AG20443 (cell line): ENCODE measurements around the gene PSMB2.
A peak's percentile ranks its signal among the peaks of the same experiment; 100 is the strongest.

Experiments used
- DNase-seq: peaks from one replicate; pipeline ENCODE4 v3.0.0; 2012; ENCODE audit warnings: low spot score, mixed read lengths

PSMB2 gene

DNA sequence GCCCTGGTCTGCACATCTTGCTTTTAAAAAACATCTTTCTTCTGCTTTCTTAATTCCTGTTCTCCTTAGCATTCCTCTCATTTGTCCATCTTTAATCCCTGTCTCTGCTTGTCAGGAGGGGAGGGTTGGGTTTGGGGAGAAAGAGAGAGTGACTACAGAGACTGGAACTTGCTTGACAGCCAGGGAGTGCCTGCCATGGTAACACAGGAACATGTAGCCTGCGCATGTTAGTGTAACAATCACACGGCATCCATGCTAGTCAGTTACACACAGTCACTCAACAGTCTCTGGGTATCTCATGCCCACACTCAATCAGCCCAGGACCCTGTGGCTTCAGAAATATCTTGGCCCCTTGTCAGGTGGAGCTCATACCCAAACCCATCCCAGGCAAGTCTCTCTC is 69.0 kb downstream of the PSMB2 start:
- no peak for DNase-seq

DNA sequence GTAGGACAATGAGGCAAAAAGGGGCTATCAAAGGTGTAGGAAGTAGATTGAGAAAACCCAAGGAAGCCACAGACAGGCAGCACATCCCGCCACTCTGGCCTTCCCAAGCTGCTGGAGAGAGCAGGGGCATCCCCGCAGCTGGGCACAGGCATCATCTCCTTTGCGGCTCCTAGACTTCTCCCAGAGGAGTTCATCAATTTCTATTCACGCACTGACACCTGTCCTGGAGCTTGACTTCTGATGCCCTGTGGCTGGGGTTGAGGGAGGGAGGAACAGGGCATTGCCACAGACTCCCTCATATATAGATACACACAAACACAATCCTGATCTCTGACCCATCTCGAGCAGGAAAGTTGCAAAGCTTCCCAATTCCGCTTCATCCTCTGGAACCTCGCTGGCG is 70.1 kb downstream of the PSMB2 start:
- DNase-seq: no peak

DNA sequence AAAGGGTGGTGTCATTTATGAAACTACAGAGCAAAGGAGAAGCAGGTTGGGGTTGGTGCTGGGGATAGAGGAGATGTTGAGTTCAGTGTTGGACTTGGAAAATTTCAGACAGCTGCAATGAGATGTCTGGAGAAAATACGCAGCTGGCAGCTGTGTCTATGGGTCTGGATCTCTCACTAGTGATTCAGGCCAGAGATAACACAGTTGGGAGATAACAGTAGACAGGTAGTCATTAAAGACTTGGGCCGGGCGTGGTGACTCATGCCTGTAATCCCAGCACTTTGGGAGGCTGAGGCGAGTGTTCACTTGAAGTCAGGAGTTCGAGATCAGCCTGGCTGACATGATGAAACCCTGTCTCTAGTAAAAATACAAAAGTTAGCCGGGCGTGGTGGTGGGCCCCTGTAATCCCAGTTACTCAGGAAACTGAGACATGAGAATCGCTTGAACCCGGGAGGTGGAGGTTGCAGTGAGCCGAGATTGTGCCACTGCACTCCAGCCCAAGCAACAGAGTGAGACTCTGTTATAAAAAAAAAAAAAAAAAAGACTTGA is 70.7 kb downstream of the PSMB2 start:
- DNase-seq: no peak

DNA sequence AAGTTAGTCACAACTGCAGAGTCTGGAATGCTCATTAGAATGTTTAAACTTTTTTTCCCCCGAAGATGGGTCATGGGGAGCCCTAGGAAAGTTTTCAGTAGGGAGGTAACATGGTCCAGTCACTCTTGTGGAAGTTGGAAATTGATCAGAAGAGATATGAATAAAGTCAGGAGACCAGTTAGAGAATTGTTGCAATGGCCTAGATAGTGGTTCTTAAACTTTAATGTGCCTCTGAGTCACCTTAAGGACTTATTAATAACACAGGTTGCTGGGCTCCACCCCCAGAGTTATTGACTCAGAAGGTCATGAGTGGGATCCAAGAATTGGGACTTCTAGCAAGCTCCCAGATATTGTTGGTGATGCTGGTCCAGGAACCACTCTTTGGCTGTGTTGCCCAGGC is 71.4 kb downstream of the PSMB2 start:
- no peak for DNase-seq

DNA sequence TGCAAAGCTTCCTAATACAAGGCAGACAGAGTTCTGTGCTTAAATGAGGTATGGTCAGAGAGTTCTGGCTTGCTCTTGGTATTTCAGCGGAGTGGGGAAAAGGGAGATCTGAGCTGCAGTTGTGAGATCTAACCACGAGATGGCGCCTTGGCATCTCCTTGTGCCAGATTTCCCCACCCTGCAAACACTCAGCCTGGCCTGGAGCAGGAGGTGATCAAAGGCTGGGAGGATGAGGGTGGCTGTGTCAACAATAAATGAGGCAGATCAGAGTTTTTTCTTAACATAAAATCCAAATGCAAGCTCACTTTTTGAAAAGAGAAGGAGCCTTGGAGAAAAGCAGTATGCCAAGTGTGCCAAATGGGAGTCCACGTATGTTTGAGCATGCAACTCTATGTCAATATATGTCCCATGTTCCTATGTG is 72.3 kb downstream of the PSMB2 start:
- DNase-seq: peak; percentile 87

DNA sequence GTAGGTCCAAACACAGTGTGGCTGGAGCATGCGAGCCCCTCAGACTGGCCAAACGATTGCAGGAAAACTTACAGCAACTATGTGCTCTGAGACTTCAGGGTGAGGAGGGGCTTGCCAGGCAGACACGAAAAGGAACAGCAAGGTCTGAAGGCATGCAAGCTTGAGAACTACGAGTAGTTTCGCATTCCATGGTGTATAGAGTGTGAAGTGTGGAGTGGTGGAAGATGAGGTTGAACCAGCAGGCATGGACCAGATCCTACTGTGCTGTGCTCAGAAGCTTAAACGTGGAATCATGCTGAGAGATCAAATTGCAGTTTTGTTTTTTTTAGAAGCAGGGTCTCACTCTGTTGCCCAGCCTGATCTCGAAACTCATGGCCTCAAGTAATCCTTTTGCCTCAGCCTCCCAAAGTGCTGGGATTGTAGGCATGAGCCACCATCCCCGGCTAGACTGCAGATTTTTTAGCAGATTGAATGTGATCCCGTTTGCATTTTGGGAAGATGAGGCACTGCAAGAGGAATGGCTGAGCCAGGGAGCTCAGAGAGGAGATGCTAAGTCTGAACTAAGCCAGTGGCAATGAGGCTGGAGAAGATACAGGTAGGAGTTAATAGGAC is 73.3 kb downstream of the PSMB2 start:
- no peak for DNase-seq

DNA sequence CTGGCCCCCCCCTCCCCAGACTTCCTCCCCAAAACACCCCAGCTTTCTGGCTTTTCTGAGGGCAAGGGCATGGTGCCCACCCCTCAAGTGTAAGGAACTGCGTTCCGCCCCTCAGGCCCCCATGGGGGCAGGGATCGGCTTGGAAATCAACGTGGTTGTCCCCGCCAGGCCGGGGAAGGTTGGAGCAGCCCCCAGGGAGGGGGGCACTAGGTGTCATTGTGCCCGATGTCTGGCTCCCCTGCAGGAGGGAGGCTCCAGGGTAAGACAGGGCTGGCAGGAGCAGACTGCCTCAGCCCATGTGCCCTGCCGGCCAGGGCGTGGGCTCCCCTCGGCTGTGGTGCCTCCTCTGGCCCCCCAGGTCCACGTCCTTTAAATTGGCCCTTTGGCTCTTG is 75.6 kb downstream of the PSMB2 start:
- DNase-seq: no peak

DNA sequence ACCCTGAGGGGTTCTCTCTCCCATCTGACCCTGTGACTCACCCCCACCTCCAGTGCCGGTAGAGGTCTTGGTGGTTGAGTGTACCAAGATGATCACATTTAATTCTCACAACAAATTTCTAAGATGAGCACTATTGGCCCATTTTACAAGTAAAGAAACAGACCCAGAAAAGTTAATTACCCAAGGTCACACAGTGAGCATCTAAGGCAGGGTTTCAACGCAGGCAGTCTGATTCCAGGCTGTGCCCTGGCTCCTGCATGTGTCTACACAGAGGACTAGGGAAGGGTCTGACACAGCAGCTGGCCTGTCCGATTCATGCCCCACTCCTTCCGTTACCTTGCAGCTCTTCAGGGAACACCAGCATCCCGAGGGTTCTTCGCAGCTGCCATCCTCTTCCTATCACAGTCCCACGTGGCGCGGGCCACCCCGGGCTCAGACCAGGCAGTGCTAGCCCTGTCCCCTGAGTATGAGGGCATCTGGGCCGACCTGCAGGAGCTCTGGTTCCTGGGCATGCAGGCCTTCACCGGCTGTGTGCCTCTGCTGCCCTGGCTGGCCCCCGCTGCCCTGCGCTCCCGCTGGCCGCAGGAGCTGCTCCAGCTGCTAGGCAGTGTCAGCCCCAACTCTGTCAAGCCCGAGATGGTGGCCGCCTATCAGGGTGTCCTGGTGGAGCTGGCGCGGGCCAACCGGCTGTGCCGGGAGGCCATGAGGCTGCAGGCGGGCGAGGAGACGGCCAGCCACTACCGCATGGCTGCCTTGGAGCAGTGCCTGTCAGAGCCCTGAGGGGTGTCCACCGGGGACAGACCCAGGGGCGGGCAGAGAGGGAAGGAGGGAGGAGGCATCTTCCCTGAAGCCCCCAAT is 76.2 kb downstream of the PSMB2 start:
- peak; percentile 6 for DNase-seq

DNA sequence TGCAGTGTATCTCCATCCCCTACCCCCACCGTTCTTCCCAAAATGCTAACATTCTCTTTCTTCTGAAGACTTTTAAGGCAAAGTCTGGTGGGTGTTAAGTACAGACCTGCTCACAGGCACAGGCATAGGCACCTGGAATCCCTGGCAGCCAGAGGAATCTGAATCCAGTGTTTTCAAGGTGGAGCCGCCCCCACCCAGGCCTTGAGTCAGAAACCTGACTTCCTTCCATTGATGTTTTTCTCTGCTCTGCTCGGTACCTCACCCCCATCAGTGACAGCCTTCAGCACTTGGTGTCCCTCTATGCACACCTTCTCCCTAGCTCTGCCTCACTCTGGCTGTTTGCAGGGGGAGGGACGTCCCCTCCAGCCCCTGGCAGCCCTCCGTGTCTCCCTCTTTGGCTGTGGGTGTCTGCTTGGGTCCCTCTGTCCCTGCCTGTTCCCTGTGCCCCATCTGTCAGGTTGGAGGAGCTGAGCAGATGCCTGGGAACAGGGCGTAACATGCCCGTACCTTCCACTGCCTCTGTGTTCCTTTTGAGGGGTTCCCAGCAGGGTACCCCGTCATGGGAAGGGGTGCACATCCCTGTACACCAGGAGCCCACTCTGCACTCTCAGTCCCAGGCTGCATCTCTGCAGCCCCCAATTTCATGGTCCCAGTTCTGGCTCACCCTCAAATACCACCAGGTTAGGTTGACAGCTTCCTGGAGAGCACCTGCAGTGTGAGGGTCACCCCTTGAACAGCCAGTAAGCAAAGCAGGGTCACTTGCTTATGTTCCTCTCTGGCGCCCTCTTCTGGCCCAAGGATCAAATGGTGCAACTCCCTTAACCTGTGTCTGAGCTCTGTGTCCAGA is 77.1 kb downstream of the PSMB2 start:
- peak; percentile 84 for DNase-seq

DNA sequence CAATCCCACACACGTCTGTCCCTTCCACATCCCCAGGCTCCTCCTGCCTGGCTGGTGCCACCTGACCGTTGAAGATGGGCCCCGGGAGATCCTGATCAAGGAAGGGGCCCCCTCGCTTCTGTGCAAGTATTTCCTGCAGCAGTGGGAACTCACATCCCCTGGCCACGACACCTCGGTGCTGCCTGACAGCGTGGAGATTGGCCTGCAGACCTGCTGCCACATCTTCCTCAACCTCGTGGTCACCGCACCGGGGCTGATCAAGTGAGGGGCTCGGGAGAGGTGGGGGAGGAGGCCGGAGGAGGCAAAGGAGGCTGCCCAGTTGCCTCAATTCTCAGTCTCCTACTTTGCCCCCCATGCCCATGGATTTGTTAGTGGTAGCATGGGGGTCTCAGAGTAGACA is 78.2 kb downstream of the PSMB2 start:
- DNase-seq: no peak

DNA sequence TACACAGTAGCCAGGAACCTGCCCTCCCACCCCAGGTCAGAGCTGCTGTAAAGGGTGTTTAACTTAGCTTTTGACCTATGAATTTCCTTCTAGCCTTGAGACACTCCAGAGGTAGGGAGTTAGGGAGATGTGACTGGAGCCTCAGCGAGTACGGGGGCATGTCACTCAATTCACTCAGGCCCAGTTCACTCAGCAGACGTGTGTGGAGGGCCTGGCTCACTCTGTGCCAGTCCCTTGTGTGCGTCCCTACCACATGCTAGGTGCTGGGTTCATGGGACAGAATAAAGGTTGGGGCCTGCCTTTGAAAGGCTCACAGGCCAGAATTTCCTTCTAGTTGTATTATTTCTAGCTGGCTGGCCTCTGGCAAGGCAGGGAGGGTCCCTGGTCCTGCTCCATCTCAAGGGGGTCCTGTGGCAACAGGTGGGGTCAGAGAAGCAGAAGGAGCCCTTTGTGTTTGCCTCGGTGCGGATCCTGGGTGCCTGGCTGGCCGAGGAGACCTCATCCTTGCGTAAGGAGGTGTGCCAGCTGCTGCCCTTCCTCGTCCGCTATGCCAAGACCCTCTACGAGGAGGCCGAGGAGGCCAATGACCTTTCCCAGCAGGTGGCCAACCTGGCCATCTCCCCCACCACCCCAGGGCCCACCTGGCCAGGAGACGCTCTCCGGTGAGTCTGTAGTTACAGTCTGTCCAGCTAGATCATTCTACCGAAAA is 79.2 kb downstream of the PSMB2 start:
- DNase-seq: no peak

DNA sequence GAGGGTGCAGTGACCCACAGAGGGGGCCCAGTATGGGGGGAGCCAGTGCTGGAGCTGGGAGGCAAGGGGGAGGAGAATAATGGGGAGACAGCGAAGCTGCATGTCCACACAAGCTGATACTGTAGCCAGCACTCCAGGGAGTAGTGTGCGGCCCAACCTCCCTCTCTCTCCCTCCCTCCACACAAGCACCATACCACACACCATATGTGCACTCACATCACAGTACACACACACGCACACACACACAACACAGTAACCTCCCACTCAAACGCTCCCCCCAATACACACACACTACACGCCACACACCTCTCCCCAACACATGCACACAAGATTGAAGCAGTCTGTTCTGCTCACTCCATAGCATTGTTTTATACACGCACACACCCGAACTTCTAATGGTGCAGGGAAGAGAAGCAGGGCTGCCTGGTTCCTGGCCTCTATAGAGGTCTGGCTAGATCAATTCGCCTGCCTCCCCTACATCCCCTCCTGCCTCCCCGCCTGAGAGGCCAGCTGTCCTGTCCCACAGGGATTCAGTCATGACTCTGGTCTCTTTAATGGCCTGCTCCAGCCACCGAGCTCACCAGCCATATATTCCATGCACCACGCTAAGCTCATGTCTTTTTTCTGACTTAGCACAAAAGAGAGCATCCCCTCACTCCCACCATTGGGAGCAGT is 79.9 kb downstream of the PSMB2 start:
- no peak for DNase-seq

DNA sequence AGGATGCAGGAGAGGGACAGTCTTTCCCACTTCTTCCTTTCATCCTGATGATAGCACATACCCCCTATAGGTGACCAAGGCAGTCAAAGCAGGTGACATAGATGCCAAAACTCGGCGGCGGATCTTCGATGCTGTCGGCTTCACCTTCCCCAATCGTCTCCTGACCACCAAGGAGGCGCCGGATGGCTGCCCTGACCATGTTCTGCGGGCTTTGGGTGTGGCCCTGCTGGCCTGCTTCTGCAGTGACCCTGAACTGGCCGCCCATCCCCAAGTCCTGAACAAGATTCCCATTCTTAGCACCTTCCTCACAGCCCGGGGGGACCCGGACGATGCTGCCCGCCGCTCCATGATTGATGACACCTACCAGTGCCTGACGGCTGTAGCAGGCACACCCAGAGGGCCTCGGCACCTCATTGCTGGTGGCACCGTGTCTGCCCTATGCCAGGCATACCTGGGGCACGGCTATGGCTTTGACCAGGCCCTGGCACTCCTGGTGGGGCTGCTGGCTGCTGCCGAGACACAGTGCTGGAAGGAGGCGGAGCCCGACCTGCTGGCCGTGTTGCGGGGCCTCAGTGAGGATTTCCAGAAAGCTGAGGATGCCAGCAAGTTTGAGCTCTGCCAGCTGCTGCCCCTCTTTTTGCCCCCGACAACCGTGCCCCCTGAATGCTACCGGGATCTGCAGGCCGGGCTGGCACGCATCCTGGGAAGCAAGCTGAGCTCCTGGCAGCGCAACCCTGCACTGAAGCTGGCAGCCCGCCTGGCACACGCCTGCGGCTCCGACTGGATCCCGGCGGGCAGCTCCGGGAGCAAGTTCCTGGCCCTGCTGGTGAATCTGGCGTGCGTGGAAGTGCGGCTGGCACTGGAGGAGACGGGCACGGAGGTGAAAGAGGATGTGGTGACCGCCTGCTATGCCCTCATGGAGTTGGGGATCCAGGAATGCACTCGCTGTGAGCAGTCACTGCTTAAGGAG is 80.8 kb downstream of the PSMB2 start:
- DNase-seq: no peak

DNA sequence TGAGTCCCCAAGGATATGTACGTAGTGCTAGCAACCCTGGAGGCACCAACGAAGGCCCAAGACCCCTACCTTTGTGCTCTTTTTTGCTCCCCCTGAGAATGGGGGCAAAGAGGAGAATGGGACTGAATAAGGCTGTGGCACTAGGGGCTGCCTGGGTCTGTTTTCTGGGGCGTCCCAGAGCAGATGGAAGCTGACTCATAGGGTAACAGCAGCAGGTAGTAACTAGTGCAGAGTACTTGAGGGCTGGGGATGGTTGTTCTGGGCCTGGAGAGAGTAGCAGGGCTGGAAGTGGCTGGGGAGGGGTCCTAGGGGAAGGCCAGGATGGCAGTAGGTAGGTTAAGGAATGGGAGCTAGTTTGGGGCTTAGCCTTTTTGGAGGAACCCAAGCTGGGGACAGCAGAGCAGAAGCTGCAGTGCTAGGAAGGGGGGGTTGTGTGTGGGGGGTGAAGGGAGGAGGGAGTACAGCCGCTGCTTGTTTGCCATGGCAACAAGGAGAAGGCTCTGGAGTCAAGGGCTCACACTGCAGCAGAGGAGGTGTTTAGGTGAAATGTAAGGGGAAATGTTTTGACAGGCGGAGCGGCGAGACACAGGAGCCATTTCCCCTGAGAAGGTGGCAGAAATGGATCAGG is 81.9 kb downstream of the PSMB2 start:
- no peak for DNase-seq

DNA sequence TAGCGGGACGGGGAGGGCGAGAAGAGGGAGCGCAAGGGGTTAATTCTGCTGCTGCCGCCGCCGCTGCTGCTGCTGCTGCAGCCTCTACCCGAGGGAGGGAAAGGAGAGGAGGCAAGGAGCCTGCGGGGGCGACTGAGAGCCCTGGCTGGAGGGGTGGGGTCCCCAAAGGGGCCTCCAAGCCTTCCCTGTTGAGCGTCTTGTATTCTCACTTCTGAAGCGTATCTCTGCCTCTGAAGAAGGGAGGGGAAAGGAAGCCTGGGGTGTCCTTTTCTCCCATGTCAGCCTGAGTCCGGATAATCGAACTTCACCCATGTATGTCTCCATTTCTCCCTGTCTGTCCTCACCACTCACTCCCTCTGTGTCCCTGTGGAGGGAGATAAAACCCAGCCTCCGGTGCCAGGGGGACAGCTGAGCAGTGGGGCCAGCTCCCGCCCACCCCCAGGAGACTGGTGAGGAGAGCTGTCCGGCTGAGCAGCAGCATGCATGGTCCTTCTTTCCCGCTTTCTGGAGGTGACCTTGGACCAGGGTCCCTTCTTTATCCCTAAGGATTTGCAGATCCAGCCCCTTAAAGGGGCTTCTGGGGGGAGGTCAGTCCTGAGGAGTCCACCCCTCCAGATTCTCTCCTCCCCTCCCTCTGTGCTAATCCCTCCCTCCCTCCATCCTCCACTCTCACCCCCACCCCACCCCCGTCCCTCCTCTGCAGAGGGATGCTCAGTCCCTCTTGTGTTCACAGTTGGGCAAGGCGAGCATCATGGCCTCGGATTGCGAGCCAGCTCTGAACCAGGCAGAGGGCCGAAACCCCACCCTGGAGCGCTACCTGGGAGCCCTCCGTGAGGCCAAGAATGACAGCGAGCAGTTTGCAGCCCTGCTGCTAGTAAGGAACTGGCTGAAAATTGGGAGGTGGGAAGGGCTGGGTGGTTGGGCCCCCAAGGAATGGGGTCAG is 82.7 kb downstream of the PSMB2 start:
- no peak for DNase-seq

DNA sequence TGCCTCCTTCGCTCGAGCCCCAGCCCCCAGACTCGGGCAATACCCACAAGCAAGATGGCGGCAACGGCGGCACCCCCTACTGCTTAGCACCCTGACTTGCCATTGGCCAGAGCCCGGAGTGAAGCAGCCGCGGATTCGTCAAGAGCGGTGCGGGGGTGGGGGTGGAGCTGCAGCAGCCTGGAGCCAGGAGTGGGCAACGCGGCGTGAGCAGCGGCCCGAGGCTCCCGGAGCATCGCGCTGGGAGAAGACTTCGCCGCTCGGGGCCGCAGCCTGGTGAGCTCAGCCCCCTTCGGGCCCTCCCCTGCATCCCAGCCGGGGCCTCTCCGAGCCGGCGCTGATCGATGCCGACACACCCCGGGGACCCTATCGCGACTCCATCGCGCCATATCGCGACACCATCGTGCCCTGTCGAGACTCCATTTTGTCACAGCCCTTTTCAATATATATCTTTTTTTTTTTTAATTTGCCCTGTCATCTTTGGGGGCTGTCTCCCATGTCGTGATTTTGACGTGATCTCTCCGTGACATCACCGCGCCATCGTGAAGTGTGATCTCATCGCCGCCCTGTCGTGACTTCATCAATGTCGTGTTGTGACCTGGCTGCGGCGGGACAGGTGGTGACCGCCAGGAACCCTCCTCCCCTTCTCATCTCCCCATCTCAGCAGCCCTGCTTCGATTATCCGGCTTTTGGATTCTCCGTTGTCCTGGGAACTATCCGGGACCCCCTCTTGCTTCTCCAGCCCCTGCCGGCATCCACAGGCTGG is 83.5 kb downstream of the PSMB2 start, which contains the start of gene NCDN:
Gene NCDN, plus strand, starts transcription at position 189 of the 763 bp plus-strand sequence. Its CDS starts 392 bp downstream, at position 581.
- peak; percentile 97 for DNase-seq

DNA sequence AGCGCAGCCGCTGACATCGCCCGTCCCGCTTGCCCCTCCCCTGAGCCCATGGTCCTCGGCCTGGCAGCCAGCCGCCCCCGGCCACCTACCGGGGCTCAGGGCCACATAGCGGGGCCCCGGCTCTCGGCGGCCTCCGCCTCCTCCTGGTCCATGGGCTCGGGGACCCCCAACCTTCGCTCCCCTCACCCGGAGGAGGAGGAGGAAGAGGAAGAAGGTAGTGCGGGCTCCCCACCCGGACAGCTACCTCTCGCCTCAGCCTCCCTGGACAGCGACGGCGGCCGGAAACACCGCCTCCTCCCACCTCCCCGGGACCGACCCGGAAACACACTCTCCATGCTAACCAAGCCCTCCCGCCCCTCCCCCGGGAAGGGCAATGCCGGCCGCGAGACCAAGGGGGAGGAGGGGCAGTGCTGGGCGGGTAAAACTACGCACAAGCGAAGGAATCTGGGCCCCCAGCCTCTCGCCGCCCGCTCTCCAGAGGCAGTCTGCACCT is 84.2 kb downstream of the PSMB2 start, which contains the start of gene KIAA0319L:
Gene KIAA0319L, minus strand, starts transcription at position 286 of the 493 bp plus-strand sequence. CDS start 2,912 bp downstream, outside the sequence.
- peak; percentile 93 for DNase-seq
